HepG2 (cell line): ENCODE results near the gene EXTL2. TPM values are rescaled to one million over a fixed set of nuclear protein-coding genes. Genes with fewer than 3 reads are reported as not detected.
A peak's percentile ranks its signal among the peaks of the same experiment; 100 is the strongest.

Source experiments
- ARHGAP35 ChIP-seq: sonication (generic); formaldehyde crosslinking; IDR thresholded peaks from 2 replicates; pipeline ENCODE4 v1.9.0; 2022; ENCODE audit warnings: mild to moderate bottlenecking, inconsistent platforms, moderate library complexity, missing genetic modification reagents, borderline replicate concordance
- ELF3 ChIP-seq: IDR thresholded peaks from 2 replicates; pipeline ENCODE4 v1.6.1; 2016; ENCODE audit warnings: missing genetic modification reagents, missing compliant biosample characterization
- FOXC1 ChIP-seq: sonication (generic); formaldehyde crosslinking; IDR thresholded peaks from 2 replicates; pipeline ENCODE4 v1.8.0; 2022; ENCODE audit warnings: mild to moderate bottlenecking, missing genetic modification reagents, borderline replicate concordance
- HOXA7 ChIP-seq: sonication (generic); formaldehyde crosslinking; IDR thresholded peaks from 2 replicates; pipeline ENCODE4 v1.8.1; 2022; ENCODE audit warnings: mild to moderate bottlenecking, missing genetic modification reagents, moderate library complexity
- ONECUT2 ChIP-seq: sonication (generic); formaldehyde crosslinking; IDR thresholded peaks from 2 replicates; pipeline ENCODE4 v1.4.0; 2020; ENCODE audit warnings: missing genetic modification reagents
- POLR2AphosphoS5 ChIP-seq: IDR thresholded peaks from 2 replicates; pipeline ENCODE4 v1.6.1; 2012; ENCODE audit warnings: low read depth, low read length
- SRSF9 ChIP-seq: fragments of 200-400 bp; formaldehyde crosslinking; IDR thresholded peaks from 2 replicates; pipeline ENCODE4 v1.6.1; 2018; ENCODE audit warnings: borderline replicate concordance, mild to moderate bottlenecking, low read depth, low read length; ENCODE audit not compliant: insufficient read depth, poor library complexity, severe bottlenecking
- TEAD3 ChIP-seq: optimal IDR thresholded peaks from 2 replicates; pipeline ENCODE3; 2016; ENCODE audit warnings: borderline replicate concordance
- ZC3H13 ChIP-seq: sonication (generic); formaldehyde crosslinking; IDR thresholded peaks from 2 replicates; pipeline ENCODE4 v1.8.1; 2023; ENCODE audit warnings: mild to moderate bottlenecking, missing genetic modification reagents, moderate library complexity
- ZFX ChIP-seq: sonication (generic); formaldehyde crosslinking; IDR thresholded peaks from 2 replicates; pipeline ENCODE4 v1.4.0; 2020; ENCODE audit warnings: mild to moderate bottlenecking, low read depth, missing genetic modification reagents, moderate library complexity
- ZFY ChIP-seq: sonication (generic); formaldehyde crosslinking; IDR thresholded peaks from 2 replicates; pipeline ENCODE4 v1.4.0; 2020; ENCODE audit warnings: missing genetic modification reagents
- ZNF468 ChIP-seq: sonication (generic); formaldehyde crosslinking; IDR thresholded peaks from 2 replicates; pipeline ENCODE4 v1.8.0; 2022; ENCODE audit warnings: mild to moderate bottlenecking, moderate library complexity, missing genetic modification reagents
- ZNF570 ChIP-seq: sonication (generic); formaldehyde crosslinking; IDR thresholded peaks from 2 replicates; pipeline ENCODE4 v1.4.0; 2020; ENCODE audit warnings: mild to moderate bottlenecking, missing genetic modification reagents, borderline replicate concordance
- ZSCAN25 ChIP-seq: sonication (generic); formaldehyde crosslinking; IDR thresholded peaks from 2 replicates; pipeline ENCODE4 v1.8.0; 2022; ENCODE audit warnings: mild to moderate bottlenecking, missing genetic modification reagents
- polyA plus RNA-seq, 8 experiments: library from polyadenylated mRNA; depleted of rRNA in 3 of 8; stranded (reverse) in 7 of 8; unstranded in 1 of 8; fragments of >200 nt; fragmentation: Illumina TruSeq in 4 of 8; extraction: Trizol in 4 of 8; gene quantifications; 2 replicates each; pipeline versions ENCODE4 v1.2.1 to v1.2.3, GENCODE V29; 2011 to 2016; ENCODE audit warnings: low read depth in 4 of 8, missing spikeins in 1 of 8, mixed read lengths in 1 of 8; ENCODE audit not compliant: insufficient read depth in 1 of 8
- total RNA-seq, 5 experiments: library from RNA; depleted of rRNA; stranded (reverse); fragments of >200 nt; fragmentation: Illumina TruSeq; extraction: Trizol; gene quantifications; 2 replicates each; pipeline ENCODE4 v1.2.3, GENCODE V29; 2016; ENCODE audit warnings: low read depth in 1 of 5
- TF ChIP-seq, protein P1 (sequence below): sonication (generic); formaldehyde crosslinking; IDR thresholded peaks from 2 replicates; pipeline ENCODE4 v1.9.0; 2021; ENCODE audit warnings: missing genetic modification reagents, mild to moderate bottlenecking, borderline replicate concordance
- TF ChIP-seq, protein P2 (sequence below): sonication (generic); formaldehyde crosslinking; IDR thresholded peaks from 2 replicates; pipeline ENCODE4 v1.8.0; 2022; ENCODE audit warnings: mild to moderate bottlenecking, missing genetic modification reagents, borderline replicate concordance
- TF ChIP-seq, protein P3 (sequence below): IDR thresholded peaks from 2 replicates; pipeline ENCODE4 v1.6.1; 2012; ENCODE audit warnings: inconsistent platforms
- TF ChIP-seq, protein P4 (sequence below): sonication (generic); formaldehyde crosslinking; IDR thresholded peaks from 2 replicates; pipeline ENCODE4 v1.8.1; 2023; ENCODE audit warnings: mild to moderate bottlenecking, missing genetic modification reagents
- TF ChIP-seq, protein P5 (sequence below): sonication (generic); formaldehyde crosslinking; IDR thresholded peaks from 2 replicates; pipeline ENCODE4 v1.4.0; 2020; ENCODE audit warnings: missing genetic modification reagents
- TF ChIP-seq, protein P6 (sequence below): sonication (generic); formaldehyde crosslinking; IDR thresholded peaks from 2 replicates; pipeline ENCODE4 v1.5.0; 2020; ENCODE audit warnings: mild to moderate bottlenecking, missing genetic modification reagents
- TF ChIP-seq, protein P7 (sequence below): sonication (generic); formaldehyde crosslinking; IDR thresholded peaks from 2 replicates; pipeline ENCODE4 v1.4.0; 2020; ENCODE audit warnings: low read depth, mild to moderate bottlenecking, missing genetic modification reagents

EXTL2 gene
- total and polyA plus RNA-seq, 2 of the 13 experiments (the other 11 are each of a cell fraction or from before 2014, with no cell fraction given): 22.0 to 23.5 TPM

DNA sequence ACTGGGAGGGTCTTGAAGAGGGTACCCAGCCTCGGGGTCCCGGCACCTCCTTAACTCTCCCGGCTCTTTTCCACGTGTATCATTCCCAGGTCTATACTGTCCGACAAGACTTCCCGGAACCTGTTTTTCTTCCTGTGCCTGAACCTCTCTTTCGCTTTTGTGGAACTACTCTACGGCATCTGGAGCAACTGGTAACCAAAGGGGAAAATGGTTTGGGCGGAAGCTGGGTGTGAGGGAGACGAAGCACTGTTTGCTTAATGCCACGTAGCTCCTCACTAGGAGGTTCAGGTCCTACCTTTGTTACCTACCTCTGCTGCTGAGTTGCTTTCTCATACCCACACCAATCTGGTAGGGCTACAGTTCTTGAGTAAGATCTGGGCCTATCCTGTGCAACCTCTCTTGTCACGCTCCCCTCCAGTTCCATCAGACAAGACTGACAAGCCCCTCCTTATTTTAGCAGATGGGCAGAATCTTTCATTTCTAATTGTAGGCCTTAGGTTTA lies 1.9 kb upstream of the EXTL2 start (continued):
- TF ChIP-seq SRSF9 (no peak), POLR2AphosphoS5 (0 out of 2 replicates have a peak, but pooled peaks have one; percentile 41), ZNF570 (CRISPR knock-in tag) (no peak), ARHGAP35 (no peak), ONECUT2 (CRISPR knock-in tag) (no peak), FOXC1 (CRISPR knock-in tag) (peak; percentile 54; the same call in 1 of the 2 replicates), ZFY (CRISPR knock-in tag) (peak; percentile 1; the same call in 1 of the 2 replicates), ZSCAN25 (CRISPR knock-in tag) (no peak), ZNF468 (0 out of 2 replicates have a peak, but pooled peaks have one; percentile 0), TEAD3 (CRISPR knock-in tag) (no peak), ZFX (peak; percentile 42), HOXA7 (no peak), ZC3H13 (CRISPR knock-in tag) (no peak), ELF3 (CRISPR knock-in tag) (peak; percentile 32; the same call in 1 of the 2 replicates)
- TF ChIP-seq, protein P1, sequence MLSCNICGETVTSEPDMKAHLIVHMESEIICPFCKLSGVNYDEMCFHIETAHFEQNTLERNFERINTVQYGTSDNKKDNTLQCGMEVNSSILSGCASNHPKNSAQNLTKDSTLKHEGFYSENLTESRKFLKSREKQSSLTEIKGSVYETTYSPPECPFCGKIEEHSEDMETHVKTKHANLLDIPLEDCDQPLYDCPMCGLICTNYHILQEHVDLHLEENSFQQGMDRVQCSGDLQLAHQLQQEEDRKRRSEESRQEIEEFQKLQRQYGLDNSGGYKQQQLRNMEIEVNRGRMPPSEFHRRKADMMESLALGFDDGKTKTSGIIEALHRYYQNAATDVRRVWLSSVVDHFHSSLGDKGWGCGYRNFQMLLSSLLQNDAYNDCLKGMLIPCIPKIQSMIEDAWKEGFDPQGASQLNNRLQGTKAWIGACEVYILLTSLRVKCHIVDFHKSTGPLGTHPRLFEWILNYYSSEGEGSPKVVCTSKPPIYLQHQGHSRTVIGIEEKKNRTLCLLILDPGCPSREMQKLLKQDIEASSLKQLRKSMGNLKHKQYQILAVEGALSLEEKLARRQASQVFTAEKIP: no peak
- TF ChIP-seq, protein P2, sequence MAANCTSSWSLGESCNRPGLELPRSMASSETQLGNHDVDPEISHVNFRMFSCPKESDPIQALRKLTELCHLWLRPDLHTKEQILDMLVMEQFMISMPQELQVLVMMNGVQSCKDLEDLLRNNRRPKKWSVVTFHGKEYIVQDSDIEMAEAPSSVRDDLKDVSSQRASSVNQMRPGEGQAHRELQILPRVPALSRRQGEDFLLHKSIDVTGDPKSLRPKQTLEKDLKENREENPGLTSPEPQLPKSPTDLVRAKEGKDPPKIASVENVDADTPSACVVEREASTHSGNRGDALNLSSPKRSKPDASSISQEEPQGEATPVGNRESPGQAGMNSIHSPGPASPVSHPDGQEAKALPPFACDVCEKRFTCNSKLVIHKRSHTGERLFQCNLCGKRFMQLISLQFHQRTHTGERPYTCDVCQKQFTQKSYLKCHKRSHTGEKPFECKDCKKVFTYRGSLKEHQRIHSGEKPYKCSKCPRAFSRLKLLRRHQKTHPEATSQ (CRISPR knock-in tag): no peak
- TF ChIP-seq, protein P3, sequence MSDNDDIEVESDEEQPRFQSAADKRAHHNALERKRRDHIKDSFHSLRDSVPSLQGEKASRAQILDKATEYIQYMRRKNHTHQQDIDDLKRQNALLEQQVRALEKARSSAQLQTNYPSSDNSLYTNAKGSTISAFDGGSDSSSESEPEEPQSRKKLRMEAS: 0 out of 2 replicates have a peak, but pooled peaks have one; percentile 22
- TF ChIP-seq, protein P4, sequence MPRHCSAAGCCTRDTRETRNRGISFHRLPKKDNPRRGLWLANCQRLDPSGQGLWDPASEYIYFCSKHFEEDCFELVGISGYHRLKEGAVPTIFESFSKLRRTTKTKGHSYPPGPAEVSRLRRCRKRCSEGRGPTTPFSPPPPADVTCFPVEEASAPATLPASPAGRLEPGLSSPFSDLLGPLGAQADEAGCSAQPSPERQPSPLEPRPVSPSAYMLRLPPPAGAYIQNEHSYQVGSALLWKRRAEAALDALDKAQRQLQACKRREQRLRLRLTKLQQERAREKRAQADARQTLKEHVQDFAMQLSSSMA (CRISPR knock-in tag): no peak
- TF ChIP-seq, protein P5, sequence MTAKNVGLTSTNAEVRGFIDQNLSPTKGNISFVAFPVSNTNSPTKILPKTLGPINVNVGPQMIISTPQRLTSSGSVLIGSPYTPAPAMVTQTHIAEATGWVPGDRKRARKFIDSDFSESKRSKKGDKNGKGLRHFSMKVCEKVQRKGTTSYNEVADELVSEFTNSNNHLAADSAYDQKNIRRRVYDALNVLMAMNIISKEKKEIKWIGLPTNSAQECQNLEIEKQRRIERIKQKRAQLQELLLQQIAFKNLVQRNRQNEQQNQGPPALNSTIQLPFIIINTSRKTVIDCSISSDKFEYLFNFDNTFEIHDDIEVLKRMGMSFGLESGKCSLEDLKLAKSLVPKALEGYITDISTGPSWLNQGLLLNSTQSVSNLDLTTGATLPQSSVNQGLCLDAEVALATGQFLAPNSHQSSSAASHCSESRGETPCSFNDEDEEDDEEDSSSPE (CRISPR knock-in tag): no peak
- TF ChIP-seq, protein P6, sequence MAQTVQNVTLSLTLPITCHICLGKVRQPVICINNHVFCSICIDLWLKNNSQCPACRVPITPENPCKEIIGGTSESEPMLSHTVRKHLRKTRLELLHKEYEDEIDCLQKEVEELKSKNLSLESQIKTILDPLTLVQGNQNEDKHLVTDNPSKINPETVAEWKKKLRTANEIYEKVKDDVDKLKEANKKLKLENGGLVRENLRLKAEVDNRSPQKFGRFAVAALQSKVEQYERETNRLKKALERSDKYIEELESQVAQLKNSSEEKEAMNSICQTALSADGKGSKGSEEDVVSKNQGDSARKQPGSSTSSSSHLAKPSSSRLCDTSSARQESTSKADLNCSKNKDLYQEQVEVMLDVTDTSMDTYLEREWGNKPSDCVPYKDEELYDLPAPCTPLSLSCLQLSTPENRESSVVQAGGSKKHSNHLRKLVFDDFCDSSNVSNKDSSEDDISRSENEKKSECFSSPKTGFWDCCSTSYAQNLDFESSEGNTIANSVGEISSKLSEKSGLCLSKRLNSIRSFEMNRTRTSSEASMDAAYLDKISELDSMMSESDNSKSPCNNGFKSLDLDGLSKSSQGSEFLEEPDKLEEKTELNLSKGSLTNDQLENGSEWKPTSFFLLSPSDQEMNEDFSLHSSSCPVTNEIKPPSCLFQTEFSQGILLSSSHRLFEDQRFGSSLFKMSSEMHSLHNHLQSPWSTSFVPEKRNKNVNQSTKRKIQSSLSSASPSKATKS: no peak
- TF ChIP-seq, protein P7, sequence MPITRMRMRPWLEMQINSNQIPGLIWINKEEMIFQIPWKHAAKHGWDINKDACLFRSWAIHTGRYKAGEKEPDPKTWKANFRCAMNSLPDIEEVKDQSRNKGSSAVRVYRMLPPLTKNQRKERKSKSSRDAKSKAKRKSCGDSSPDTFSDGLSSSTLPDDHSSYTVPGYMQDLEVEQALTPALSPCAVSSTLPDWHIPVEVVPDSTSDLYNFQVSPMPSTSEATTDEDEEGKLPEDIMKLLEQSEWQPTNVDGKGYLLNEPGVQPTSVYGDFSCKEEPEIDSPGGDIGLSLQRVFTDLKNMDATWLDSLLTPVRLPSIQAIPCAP (CRISPR knock-in tag): no peak
